H1 (cell line): ENCODE data around the gene PRSS12. TPM values are rescaled to one million over a fixed set of nuclear protein-coding genes. Genes with fewer than 3 reads are reported as not detected.

Experiments used
- CTCF ChIA-PET: fragments of 300-600 bp; sonication (Branson Sonifier 250); formaldehyde crosslinking; loops from one replicate; lab custom pipeline; 2021; ENCODE audit not compliant: partially characterized antibody; lab: Charles Lee
- POLR2A ChIA-PET: fragments of 300-600 bp; sonication (Branson Sonifier 250); formaldehyde crosslinking; loops from one replicate; lab custom pipeline; 2021; ENCODE audit warnings: inconsistent platforms; ENCODE audit not compliant: partially characterized antibody; lab: Charles Lee
- DNase-seq, 2 experiments: peaks; one replicate each; pipeline versions ENCODE4 v3.0.0 to v3.0.0-alpha.2; 2010 to 2022; ENCODE audit warnings: low spot score in 2 of 2, low read depth in 1 of 2, mixed read lengths in 1 of 2
- FAIRE-seq: peaks from 2 replicates; lab custom pipeline; 2011; peaks lifted over from hg19 to GRCh38; lab: Jason Lieb, UNC
- H2AFZ ChIP-seq: 2 replicates; pipeline ENCODE4 v1.8.1; 2012; ENCODE audit warnings: low read length, inconsistent platforms
- H2AK5ac ChIP-seq: 2 replicates; pipeline ENCODE4 v1.6.1; 2013; ENCODE audit warnings: low read depth, low read length
- H2BK120ac ChIP-seq: replicated peaks from 2 replicates; pipeline ENCODE3; 2013; ENCODE audit warnings: low read depth, low read length, inconsistent platforms
- H2BK12ac ChIP-seq: 2 replicates; pipeline ENCODE4 v1.6.1; 2013; ENCODE audit warnings: low read depth, low read length
- H2BK15ac ChIP-seq: 2 replicates; pipeline ENCODE4 v1.6.1; 2013; ENCODE audit warnings: low read length
- H2BK20ac ChIP-seq: 2 replicates; pipeline ENCODE4 v1.6.1; 2013; ENCODE audit warnings: low read length
- H2BK5ac ChIP-seq: 2 replicates; pipeline ENCODE4 v1.6.1; 2013; ENCODE audit warnings: low read depth, low read length
- H3K14ac ChIP-seq: 2 replicates; pipeline ENCODE4 v1.6.1; 2013; ENCODE audit warnings: inconsistent platforms; ENCODE audit not compliant: insufficient read length
- H3K18ac ChIP-seq: 2 replicates; pipeline ENCODE4 v1.6.1; 2013; ENCODE audit warnings: low read length; ENCODE audit errors: extremely low read depth
- H3K23ac ChIP-seq: 2 replicates; pipeline ENCODE4 v1.6.1; 2013; ENCODE audit warnings: inconsistent platforms; ENCODE audit not compliant: insufficient read length
- H3K23me2 ChIP-seq: 2 replicates; pipeline ENCODE4 v1.6.1; 2013; ENCODE audit warnings: low read depth, low read length
- H3K27ac ChIP-seq: 2 replicates; pipeline ENCODE4 v1.6.1; 2011; ENCODE audit warnings: low read depth, low read length, inconsistent platforms
- H3K27me3 ChIP-seq, 4 experiments: replicated peaks in 1 of 4; 1 replicate in 1 of 4; 2 replicates in 3 of 4; pipeline versions ENCODE4 v1.6.1 to v1.8.1; 2011 to 2013; ENCODE audit warnings: low read length in 3 of 4, mild to moderate bottlenecking in 3 of 4, inconsistent platforms in 2 of 4, mixed read lengths in 2 of 4, moderate library complexity in 1 of 4; ENCODE audit not compliant: control insufficient read depth in 3 of 4, insufficient read depth in 3 of 4; ENCODE audit errors: extremely low read depth in 1 of 4
- H3K36me3 ChIP-seq, 4 experiments: 2 replicates each; pipeline versions ENCODE4 v1.6.1 to v1.8.1; 2011 to 2013; ENCODE audit warnings: mild to moderate bottlenecking in 4 of 4, low read length in 3 of 4, moderate library complexity in 2 of 4, control low read depth in 1 of 4, inconsistent platforms in 1 of 4; ENCODE audit not compliant: insufficient read depth in 4 of 4, control insufficient read depth in 2 of 4
- H3K4ac ChIP-seq: replicated peaks from 2 replicates; pipeline ENCODE3; 2013; ENCODE audit warnings: low read length, low read depth, mixed read lengths, inconsistent platforms; ENCODE audit not compliant: insufficient read length
- H3K4me1 ChIP-seq, 4 experiments: replicated peaks in 1 of 4; 1 replicate in 1 of 4; 2 replicates in 3 of 4; pipeline versions ENCODE4 v1.6.1 to v1.8.1; 2011 to 2013; ENCODE audit warnings: low read length in 3 of 4, inconsistent platforms in 2 of 4, mixed read lengths in 1 of 4; ENCODE audit not compliant: insufficient read depth in 4 of 4, control insufficient read depth in 3 of 4
- H3K4me2 ChIP-seq, 2 experiments: 2 replicates each; pipeline versions ENCODE4 v1.6.1 to v1.8.1; 2011 to 2013; ENCODE audit warnings: low read depth in 2 of 2, low read length in 2 of 2, control low read depth in 1 of 2, inconsistent platforms in 1 of 2, mild to moderate bottlenecking in 1 of 2; ENCODE audit not compliant: insufficient read depth in 1 of 2
- H3K4me3 ChIP-seq, 4 experiments: fragments of 200-600, 300-600 bp in 1 of 4; sonication (generic), shearing (Covaris generic), sonication (Bioruptor Twin) in 1 of 4; 2 replicates each; pipeline versions ENCODE4 v1.5.1 to v1.8.1; 2011 to 2016; ENCODE audit warnings: low read length in 4 of 4, low read depth in 3 of 4, control low read depth in 2 of 4, inconsistent platforms in 2 of 4, mild to moderate bottlenecking in 2 of 4, mixed read lengths in 1 of 4, moderate library complexity in 1 of 4; ENCODE audit not compliant: insufficient read depth in 2 of 4; ENCODE audit errors: extremely low read depth in 1 of 4
- H3K56ac ChIP-seq: replicated peaks from 2 replicates; pipeline ENCODE3; 2013; ENCODE audit warnings: low read depth, mild to moderate bottlenecking, mixed read lengths, low read length, inconsistent platforms; ENCODE audit not compliant: insufficient read length
- H3K79me1 ChIP-seq: 2 replicates; pipeline ENCODE4 v1.6.1; 2013; ENCODE audit warnings: low read depth, low read length, control low read depth
- H3K79me2 ChIP-seq, 2 experiments: 2 replicates each; pipeline versions ENCODE4 v1.6.1 to v1.8.1; 2012 to 2013; ENCODE audit warnings: low read length in 2 of 2, mild to moderate bottlenecking in 2 of 2, inconsistent platforms in 1 of 2; ENCODE audit not compliant: insufficient read depth in 2 of 2, control insufficient read depth in 1 of 2
- H3K9ac ChIP-seq, 4 experiments: replicated peaks in 1 of 4; 1 replicate in 1 of 4; 2 replicates in 3 of 4; pipeline versions ENCODE4 v1.6.1 to v1.8.1; 2011 to 2013; ENCODE audit warnings: low read depth in 3 of 4, low read length in 3 of 4, control low read depth in 2 of 4, mild to moderate bottlenecking in 2 of 4, moderate library complexity in 2 of 4, inconsistent platforms in 1 of 4; ENCODE audit errors: extremely low read depth in 1 of 4
- H3K9me3 ChIP-seq, 2 experiments: 2 replicates each; pipeline versions ENCODE4 v1.6.1 to v1.8.1; 2012 to 2013; ENCODE audit warnings: mild to moderate bottlenecking in 2 of 2, moderate library complexity in 2 of 2, control low read depth in 1 of 2, inconsistent platforms in 1 of 2, low read depth in 1 of 2, low read length in 1 of 2, mixed read lengths in 1 of 2; ENCODE audit not compliant: insufficient read depth in 2 of 2
- H4K20me1 ChIP-seq, 2 experiments: replicated peaks in 1 of 2; 2 replicates each; pipeline versions ENCODE3 to v1.8.1; 2011 to 2013; ENCODE audit warnings: inconsistent platforms in 2 of 2, low read length in 2 of 2, mild to moderate bottlenecking in 1 of 2; ENCODE audit not compliant: insufficient read depth in 2 of 2, control insufficient read depth in 1 of 2
- H4K5ac ChIP-seq: 2 replicates; pipeline ENCODE4 v1.6.1; 2013; ENCODE audit warnings: low read length, low read depth, mixed read lengths, inconsistent platforms; ENCODE audit not compliant: insufficient read length
- H4K8ac ChIP-seq: 2 replicates; pipeline ENCODE4 v1.8.0; 2013; ENCODE audit warnings: mild to moderate bottlenecking, moderate library complexity, low read length, inconsistent platforms; ENCODE audit not compliant: insufficient read depth; ENCODE audit errors: extremely low read depth
- H4K91ac ChIP-seq: replicated peaks from 2 replicates; pipeline ENCODE3; 2013; ENCODE audit warnings: low read length, mixed read lengths, inconsistent platforms; ENCODE audit not compliant: insufficient read length
- BACH1 ChIP-seq: IDR thresholded peaks from 2 replicates; pipeline ENCODE4 v1.6.1; 2012; ENCODE audit warnings: low read length, improper control_type of control experiment
- FOSL1 ChIP-seq: IDR thresholded peaks from 2 replicates; pipeline ENCODE4 v1.6.1; 2011; ENCODE audit warnings: mild to moderate bottlenecking, low read depth, low read length, moderate library complexity; ENCODE audit not compliant: insufficient read depth
- GTF2F1 ChIP-seq: IDR thresholded peaks from 2 replicates; pipeline ENCODE4 v1.6.1; 2012; ENCODE audit warnings: low read depth, low read length, improper control_type of control experiment, borderline replicate concordance
- JUN ChIP-seq: IDR thresholded peaks from 2 replicates; pipeline ENCODE4 v1.6.1; 2011; ENCODE audit warnings: low read depth, mild to moderate bottlenecking, improper control_type of control experiment, low read length
- JUND ChIP-seq: IDR thresholded peaks from 2 replicates; pipeline ENCODE4 v1.6.1; 2011; ENCODE audit warnings: mild to moderate bottlenecking, improper control_type of control experiment, low read length
- KDM1A ChIP-seq: fragments of 200-600, 300-600 bp; sonication (generic); IDR thresholded peaks from 2 replicates; pipeline ENCODE4 v1.7.1; 2016; ENCODE audit warnings: mild to moderate bottlenecking, low read length, borderline replicate concordance
- NANOG ChIP-seq: IDR thresholded peaks from 2 replicates; pipeline ENCODE4 v1.6.1; 2011; ENCODE audit warnings: low read length, low read depth, mild to moderate bottlenecking, inconsistent platforms; ENCODE audit not compliant: insufficient read depth, poor library complexity, severe bottlenecking
- NRF1 ChIP-seq: IDR thresholded peaks from 2 replicates; pipeline ENCODE4 v1.6.1; 2011; ENCODE audit warnings: mild to moderate bottlenecking, low read depth, low read length, improper control_type of control experiment
- SP4 ChIP-seq: IDR thresholded peaks from 2 replicates; pipeline ENCODE4 v1.6.1; 2012; ENCODE audit warnings: low read length, inconsistent platforms
- WGBS, 2 experiments: shearing (Covaris generic) in 1 of 2; methylation state at CpG; one replicate each; pipeline versions ENCODE4 v1.1.6 to v1.1.7; 2013 to 2015; ENCODE audit warnings: low lambda C conversion rate in 2 of 2, mixed read lengths in 2 of 2, inconsistent platforms in 1 of 2, low coverage in 1 of 2, missing lambda C conversion rate in 1 of 2; ENCODE audit not compliant: insufficient replicate concordance in 2 of 2, insufficient coverage in 1 of 2, insufficient read length in 1 of 2; ENCODE audit errors: extremely low coverage in 1 of 2, missing lambda C conversion rate in 1 of 2; 5-methylcytosine and 5-hydroxymethylcytosine counted together
- polyA plus RNA-seq, 7 experiments: library from polyadenylated mRNA; depleted of rRNA in 3 of 7; stranded (reverse) in 5 of 7; unstranded in 2 of 7; fragments of >200 nt in 5 of 7; fragments of 200-250 nt in 2 of 7; gene quantifications; 1 replicate in 5 of 7; 2 replicates in 1 of 7; 4 replicates in 1 of 7; pipeline versions ENCODE4 v1.2.1 to v1.2.3, GENCODE V29; 2011 to 2013; ENCODE audit warnings: missing spikeins in 2 of 7, mixed read lengths in 2 of 7
- total RNA-seq: library from RNA; stranded (reverse); fragmentation: NEBNext Ultra II Directional; extraction: Animal tissue kit (Norgen Biotek cat#: 25700); gene quantifications from 2 replicates; pipeline ENCODE4 v1.2.1, GENCODE V29; 2021
- TF ChIP-seq, protein P1 (sequence below), 3 experiments: IDR thresholded peaks; 1 replicate in 2 of 3; 2 replicates in 1 of 3; pipeline versions ENCODE4 v1.5.1 to v1.6.1; 2011; ENCODE audit warnings: low read length in 3 of 3, mild to moderate bottlenecking in 3 of 3, inconsistent platforms in 2 of 3, low read depth in 1 of 3, moderate library complexity in 1 of 3; ENCODE audit not compliant: insufficient read depth in 1 of 3; ENCODE audit errors: control extremely low read depth in 1 of 3
- TF ChIP-seq, protein P2 (sequence below): IDR thresholded peaks from 2 replicates; pipeline ENCODE4 v1.6.1; 2011; ENCODE audit warnings: low read length, improper control_type of control experiment

Gene PRSS12
- total and polyA plus RNA-seq, 2 of the 8 experiments (the other 6 are each of a cell fraction or from before 2014, with no cell fraction given), result 2.6 to 9.3 TPM

DNA sequence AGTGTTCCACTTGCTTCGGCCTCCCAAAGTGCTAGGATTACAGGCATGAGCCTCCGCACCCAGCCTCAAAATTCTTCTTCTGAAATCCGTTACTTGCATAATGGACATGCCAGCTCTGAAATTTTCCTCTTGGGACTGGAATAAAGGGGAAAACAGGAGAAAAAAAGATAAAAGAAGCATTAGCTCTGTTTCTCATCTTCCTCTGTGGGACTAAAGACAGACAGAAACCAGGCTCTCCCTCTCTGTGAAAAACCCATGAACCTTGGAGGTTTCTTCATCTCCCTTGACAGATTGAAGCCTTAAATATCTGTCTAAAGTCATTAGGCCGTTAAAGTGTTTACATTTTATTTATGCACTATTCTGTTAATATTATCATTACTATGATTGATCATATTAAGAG is 19.4 kb upstream of the PRSS12 start:
- Histone ChIP-seq H4K91ac (no peak overlapping the region), H3K27me3 (no peaks in the 10 kb centered on the region), H2BK12ac (no peak overlapping the region), H3K79me1 (no peaks in the 10 kb centered on the region), H3K4me1 (no peaks in the 10 kb centered on the region), H2BK5ac (no peak overlapping the region), H2AK5ac (no peak overlapping the region), H3K4me2 (no peak overlapping the region), H2AFZ (no peak overlapping the region), H2BK15ac (no peak overlapping the region), H3K27ac (no peak overlapping the region), H3K36me3 (no peaks in the 10 kb centered on the region), H3K79me2 (no peaks in the 10 kb centered on the region), H4K20me1 (no peaks in the 10 kb centered on the region), H3K4ac (no peak overlapping the region), H3K23me2 (no peaks in the 10 kb centered on the region), H3K9ac (no peak overlapping the region), H2BK120ac (no peak overlapping the region), H3K18ac (no peak overlapping the region), H4K5ac (no peak overlapping the region), H3K56ac (no peak overlapping the region), H4K8ac (no peak overlapping the region), H3K23ac (no peak overlapping the region), H2BK20ac (no peak overlapping the region), H3K9me3 (no peaks in the 10 kb centered on the region), H3K14ac (no peak overlapping the region), H3K4me3 (no peak overlapping the region)
- FAIRE-seq, result no peak
- CTCF ChIA-PET, result no interaction called here
- WGBS, 2 experiments, result 93% methylated on average over 4 of the region's 4 CpGs; no CpG with 5 or more reads in 1 of the 2 experiments
- no peak for DNase-seq
- POLR2A ChIA-PET, result no interaction called here
- TF ChIP-seq, protein P1, sequence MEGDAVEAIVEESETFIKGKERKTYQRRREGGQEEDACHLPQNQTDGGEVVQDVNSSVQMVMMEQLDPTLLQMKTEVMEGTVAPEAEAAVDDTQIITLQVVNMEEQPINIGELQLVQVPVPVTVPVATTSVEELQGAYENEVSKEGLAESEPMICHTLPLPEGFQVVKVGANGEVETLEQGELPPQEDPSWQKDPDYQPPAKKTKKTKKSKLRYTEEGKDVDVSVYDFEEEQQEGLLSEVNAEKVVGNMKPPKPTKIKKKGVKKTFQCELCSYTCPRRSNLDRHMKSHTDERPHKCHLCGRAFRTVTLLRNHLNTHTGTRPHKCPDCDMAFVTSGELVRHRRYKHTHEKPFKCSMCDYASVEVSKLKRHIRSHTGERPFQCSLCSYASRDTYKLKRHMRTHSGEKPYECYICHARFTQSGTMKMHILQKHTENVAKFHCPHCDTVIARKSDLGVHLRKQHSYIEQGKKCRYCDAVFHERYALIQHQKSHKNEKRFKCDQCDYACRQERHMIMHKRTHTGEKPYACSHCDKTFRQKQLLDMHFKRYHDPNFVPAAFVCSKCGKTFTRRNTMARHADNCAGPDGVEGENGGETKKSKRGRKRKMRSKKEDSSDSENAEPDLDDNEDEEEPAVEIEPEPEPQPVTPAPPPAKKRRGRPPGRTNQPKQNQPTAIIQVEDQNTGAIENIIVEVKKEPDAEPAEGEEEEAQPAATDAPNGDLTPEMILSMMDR (IDR thresholded peaks at IDR 0.05; ENCODE audit: control extremely low read depth in 1 of 3, insufficient read depth in 1 of 3, low read depth in 1 of 3, low read length in 3 of 3), result no peak
- TF ChIP-seq BACH1 (no peak), JUN (no peak), GTF2F1 (no peak), FOSL1 (no peak), KDM1A (no peak), NANOG (no peak), SP4 (no peak), NRF1 (no peak), JUND (no peak)
- TF ChIP-seq, protein P2, sequence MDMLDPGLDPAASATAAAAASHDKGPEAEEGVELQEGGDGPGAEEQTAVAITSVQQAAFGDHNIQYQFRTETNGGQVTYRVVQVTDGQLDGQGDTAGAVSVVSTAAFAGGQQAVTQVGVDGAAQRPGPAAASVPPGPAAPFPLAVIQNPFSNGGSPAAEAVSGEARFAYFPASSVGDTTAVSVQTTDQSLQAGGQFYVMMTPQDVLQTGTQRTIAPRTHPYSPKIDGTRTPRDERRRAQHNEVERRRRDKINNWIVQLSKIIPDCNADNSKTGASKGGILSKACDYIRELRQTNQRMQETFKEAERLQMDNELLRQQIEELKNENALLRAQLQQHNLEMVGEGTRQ, result no peak
